Mammary epithelial cell (primary cell): ENCODE data around the gene NIPBL.

Experiments
- CTCF ChIP-seq, 2 donors: IDR thresholded peaks in 1 of 2; conservative IDR thresholded peaks in 1 of 2; 2 replicates each; pipeline ENCODE4 v1.5.1; 2011 to 2012; ENCODE audit warnings: inconsistent platforms in 2 of 2, low read length in 2 of 2, mild to moderate bottlenecking in 2 of 2, control low read depth in 1 of 2, low read depth in 1 of 2; ENCODE audit not compliant: insufficient read depth in 1 of 2; ENCODE audit errors: extremely low read depth in 1 of 2
- EZH2 ChIP-seq: IDR thresholded peaks from 2 replicates; pipeline ENCODE4 v1.6.1; 2012; ENCODE audit warnings: low read length, inconsistent platforms, borderline replicate concordance

GRCh38 chr5:36877667-36878391 is 1.3 kb downstream of the NIPBL start:
- no peak for TF ChIP-seq EZH2
- no peak for TF ChIP-seq CTCF (conservative IDR thresholded peaks at IDR 0.05 in 1 of 2, IDR thresholded peaks at IDR 0.05 in 1 of 2; ENCODE audit: extremely low read depth in 1 of 2, insufficient read depth in 1 of 2, low read depth in 1 of 2, low read length in 2 of 2)
